Rectal smooth muscle tissue (tissue), 1 donor: ENCODE results near the gene TMEM272.

Experiments used
- H3K27ac ChIP-seq: one replicate; pipeline ENCODE4 v1.7.0; 2013; ENCODE audit warnings: low read depth, low read length, inconsistent platforms
- H3K27me3 ChIP-seq: one replicate; pipeline ENCODE4 v1.7.0; 2013; ENCODE audit warnings: low read length; ENCODE audit not compliant: control insufficient read depth, insufficient read depth
- H3K36me3 ChIP-seq: one replicate; pipeline ENCODE4 v1.7.0; 2013; ENCODE audit warnings: low read length; ENCODE audit not compliant: control insufficient read depth, insufficient read depth
- H3K4me1 ChIP-seq: one replicate; pipeline ENCODE4 v1.7.0; 2013; ENCODE audit warnings: low read length; ENCODE audit not compliant: control insufficient read depth, insufficient read depth
- H3K4me3 ChIP-seq: one replicate; pipeline ENCODE4 v1.7.0; 2013; ENCODE audit warnings: low read length
- H3K9ac ChIP-seq: one replicate; pipeline ENCODE4 v1.7.0; 2013; ENCODE audit warnings: low read length

The TMEM272 gene

DNA sequence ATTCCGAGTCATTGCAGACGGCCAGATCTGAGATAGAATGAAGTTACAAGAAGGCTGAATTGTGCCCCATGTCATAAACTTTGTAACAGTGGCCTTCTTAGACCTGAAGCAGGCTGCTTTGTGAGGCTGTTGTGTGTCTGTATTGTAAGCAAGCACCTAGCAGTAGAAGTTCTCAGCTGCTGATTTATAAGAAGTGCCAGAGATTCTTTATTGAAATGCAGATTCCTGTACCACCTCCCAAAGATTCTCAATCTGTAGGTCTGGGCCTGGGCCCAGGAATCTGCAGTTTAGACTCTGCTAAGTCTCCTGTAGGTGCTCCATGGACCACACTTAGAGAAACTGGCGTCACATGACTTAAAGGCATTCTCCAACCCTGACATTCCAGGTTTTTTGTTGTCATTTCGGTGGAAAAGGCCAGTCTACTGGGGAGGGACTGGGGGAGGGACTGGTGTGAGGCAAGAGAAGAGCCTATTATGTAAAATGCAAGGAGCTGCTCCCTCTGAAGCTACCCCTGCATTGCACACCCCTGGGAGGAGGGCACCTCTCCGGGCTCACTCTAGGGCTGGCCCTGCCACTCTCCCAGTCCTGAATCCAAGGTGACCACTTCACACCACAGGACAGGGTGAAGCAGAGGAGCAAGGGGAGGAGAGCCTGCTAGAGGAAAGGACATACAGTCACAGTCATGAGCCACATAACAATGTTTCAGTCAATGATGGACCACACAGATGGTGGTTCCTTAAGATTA lies 769 bp upstream of the TMEM272 start:
- H3K9ac ChIP-seq, result no peak overlapping the region
- no peak overlapping the region for H3K27ac ChIP-seq
- no peak overlapping the region for H3K4me3 ChIP-seq
- H3K27me3 ChIP-seq, result no peaks in the 10 kb centered on the region
- H3K4me1 ChIP-seq, result no peaks in the 10 kb centered on the region
- H3K36me3 ChIP-seq, result no peaks in the 10 kb centered on the region

DNA sequence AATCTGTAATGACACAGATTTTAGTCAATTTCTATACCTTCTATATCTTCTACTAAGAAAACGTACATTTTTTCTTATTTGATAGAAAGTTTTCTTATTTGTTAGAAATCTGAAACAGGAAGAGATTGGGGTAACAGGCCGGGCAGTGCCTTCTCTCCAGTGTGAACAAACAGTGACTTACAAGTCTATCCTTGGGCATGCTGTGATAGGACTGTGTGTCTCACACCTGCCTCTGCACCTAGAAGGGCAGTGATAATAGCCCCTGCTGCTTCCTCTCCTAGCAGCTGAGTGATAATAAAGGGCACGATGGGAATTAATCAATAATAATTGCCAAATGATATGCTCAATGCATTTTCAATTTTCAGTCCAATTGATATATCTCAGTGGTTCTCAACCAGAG lies 1.4 kb downstream of the TMEM272 start:
- no peak overlapping the region for H3K4me3 ChIP-seq
- no peaks in the 10 kb centered on the region for H3K4me1 ChIP-seq
- H3K9ac ChIP-seq, result no peak overlapping the region
- no peak overlapping the region for H3K27ac ChIP-seq
- no peaks in the 10 kb centered on the region for H3K36me3 ChIP-seq
- no peaks in the 10 kb centered on the region for H3K27me3 ChIP-seq

DNA sequence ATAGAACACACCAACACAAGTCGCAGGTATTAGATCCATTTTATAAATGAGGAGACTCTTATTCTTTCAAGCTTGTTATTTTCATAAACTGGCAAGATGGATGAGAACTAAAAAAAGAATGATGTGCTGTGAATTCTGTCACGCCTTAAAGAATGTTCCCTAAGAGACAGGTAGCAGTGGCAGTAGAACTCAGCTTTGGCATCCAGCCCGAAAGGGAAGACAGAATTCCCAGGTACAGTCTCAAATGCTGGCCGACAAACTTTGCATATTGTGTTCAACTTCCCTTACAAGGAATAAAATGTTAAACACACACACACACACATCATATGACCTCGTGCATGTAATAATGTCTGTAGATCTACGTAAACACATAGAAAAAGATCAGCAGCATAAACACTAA lies 3.2 kb downstream of the TMEM272 start:
- Histone ChIP-seq H3K36me3 (no peaks in the 10 kb centered on the region), H3K27ac (no peak overlapping the region), H3K27me3 (no peaks in the 10 kb centered on the region), H3K4me1 (no peaks in the 10 kb centered on the region), H3K4me3 (no peak overlapping the region), H3K9ac (no peak overlapping the region)

GRCh38 chr13:51840917-51841316 lies 4.1 kb downstream of the TMEM272 start:
- no peaks in the 10 kb centered on the region for H3K27me3 ChIP-seq

DNA sequence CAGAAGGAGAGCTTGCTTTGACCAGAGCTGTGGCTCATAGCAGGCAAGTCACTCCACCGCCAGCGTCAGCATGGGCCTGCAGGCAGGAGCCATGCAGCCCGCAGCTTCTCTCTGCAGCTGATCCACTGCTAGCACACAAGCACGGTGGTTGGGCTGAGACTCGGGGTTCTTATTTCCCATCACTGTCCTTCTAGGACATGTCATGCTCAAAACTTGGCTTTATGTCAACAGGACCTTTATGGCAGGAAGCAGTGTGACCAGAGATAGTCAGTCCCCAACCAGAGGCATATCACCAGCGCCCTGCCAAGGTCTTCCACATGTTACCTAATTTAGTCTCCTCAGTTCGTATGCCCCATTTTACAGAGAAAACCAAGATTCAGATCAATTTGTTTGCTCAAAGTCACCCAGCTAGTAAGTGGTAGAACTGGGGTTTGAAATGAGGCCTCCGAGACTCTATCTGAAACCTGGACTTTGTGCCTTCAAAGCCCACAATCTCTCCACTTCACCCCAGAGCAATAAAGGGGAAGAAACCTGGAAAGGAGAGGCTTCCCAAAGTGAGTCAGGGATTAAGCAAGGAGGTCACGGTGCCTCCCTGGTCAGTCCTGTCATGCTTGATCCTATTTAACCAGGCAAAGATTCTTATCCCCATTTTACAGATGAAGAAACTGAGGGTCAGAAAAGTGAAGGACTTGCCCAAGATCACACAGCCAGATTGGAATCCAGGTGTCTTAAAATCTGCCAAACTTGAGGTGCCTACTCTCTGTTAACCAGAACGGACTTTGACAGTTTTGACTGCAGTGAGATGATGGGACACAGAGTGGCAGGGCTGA lies 5.1 kb downstream of the TMEM272 start:
- Histone ChIP-seq H3K4me1 (no peaks in the 10 kb centered on the region), H3K27me3 (no peaks in the 10 kb centered on the region), H3K9ac (no peak overlapping the region), H3K36me3 (no peaks in the 10 kb centered on the region), H3K4me3 (no peak overlapping the region), H3K27ac (no peak overlapping the region)

More at GRCh38 chr13:51840917-51841316, 4.1 kb downstream of the TMEM272 start:
- no peak overlapping the region for H3K9ac ChIP-seq
- H3K4me3 ChIP-seq, result no peak overlapping the region
- H3K4me1 ChIP-seq, result no peaks in the 10 kb centered on the region
- no peaks in the 10 kb centered on the region for H3K36me3 ChIP-seq
- no peak overlapping the region for H3K27ac ChIP-seq

GRCh38 chr13:51838240-51838846 lies 6.6 kb downstream of the TMEM272 start:
- no peak overlapping the region for H3K4me3 ChIP-seq
- no peaks in the 10 kb centered on the region for H3K4me1 ChIP-seq
- no peaks in the 10 kb centered on the region for H3K27me3 ChIP-seq
- no peaks in the 10 kb centered on the region for H3K36me3 ChIP-seq
- H3K9ac ChIP-seq, result no peak overlapping the region
- H3K27ac ChIP-seq, result no peak overlapping the region

DNA sequence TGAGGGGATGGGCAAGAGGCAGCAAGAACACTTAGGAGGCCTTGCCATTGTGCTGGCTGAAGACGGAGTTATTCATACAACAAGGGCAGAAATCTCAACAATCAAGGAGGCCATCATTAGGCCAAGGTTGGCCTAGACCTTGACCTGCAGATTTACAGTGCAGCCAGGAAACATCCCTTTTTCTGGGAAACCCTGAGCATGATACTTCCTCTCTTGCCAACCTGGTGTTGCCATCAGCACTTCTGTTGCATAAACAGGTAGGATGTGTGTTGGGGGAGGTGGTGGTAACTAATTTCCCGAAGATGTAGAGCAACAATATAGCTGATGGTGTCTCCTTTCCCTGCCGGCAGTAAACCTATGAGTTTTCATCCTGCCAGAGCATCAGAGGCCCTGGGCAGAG lies 8.0 kb downstream of the TMEM272 start:
- Histone ChIP-seq H3K36me3 (no peaks in the 10 kb centered on the region), H3K9ac (no peak overlapping the region), H3K4me1 (no peaks in the 10 kb centered on the region), H3K4me3 (no peak overlapping the region), H3K27ac (no peak overlapping the region), H3K27me3 (no peaks in the 10 kb centered on the region)

- Histone ChIP-seq H3K36me3 (no peaks in the 10 kb centered on the region), H3K9ac (no peak overlapping the region), H3K27ac (no peak overlapping the region), H3K4me3 (no peak overlapping the region), H3K27me3 (no peaks in the 10 kb centered on the region), H3K4me1 (no peaks in the 10 kb centered on the region)
These were observed 10.3 kb downstream of the TMEM272 start for GRCh38 chr13:51834581-51835171.

DNA sequence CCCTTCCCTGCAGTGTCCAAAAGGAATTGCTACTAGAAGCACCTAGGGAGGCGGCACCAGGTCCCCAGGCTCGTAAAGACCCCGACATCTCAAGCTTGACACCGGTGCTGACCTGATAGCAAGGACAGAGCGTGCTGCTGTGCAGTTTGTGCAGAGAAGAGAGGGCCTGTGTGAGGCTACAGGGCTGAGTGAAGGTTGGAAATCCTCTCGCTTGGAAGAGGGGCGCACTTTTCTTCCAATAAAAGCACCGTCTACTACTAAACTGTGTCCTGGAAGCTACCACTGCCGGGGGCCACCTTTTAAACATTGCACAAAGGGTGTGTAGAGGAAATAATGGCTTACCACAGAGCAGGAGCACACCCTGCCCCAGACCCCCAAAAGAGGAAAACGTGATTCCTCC lies 11.0 kb downstream of the TMEM272 start:
- H3K27me3 ChIP-seq, result no peaks in the 10 kb centered on the region
- no peaks in the 10 kb centered on the region for H3K4me1 ChIP-seq
- no peak overlapping the region for H3K4me3 ChIP-seq
- no peak overlapping the region for H3K9ac ChIP-seq
- no peak overlapping the region for H3K27ac ChIP-seq
- H3K36me3 ChIP-seq, result no peaks in the 10 kb centered on the region

GRCh38 chr13:51832471-51833152 lies 12.4 kb downstream of the TMEM272 start:
- Histone ChIP-seq H3K9ac (no peak overlapping the region), H3K27ac (no peak overlapping the region), H3K4me1 (no peaks in the 10 kb centered on the region), H3K4me3 (no peak overlapping the region), H3K36me3 (no peaks in the 10 kb centered on the region), H3K27me3 (no peaks in the 10 kb centered on the region)

DNA sequence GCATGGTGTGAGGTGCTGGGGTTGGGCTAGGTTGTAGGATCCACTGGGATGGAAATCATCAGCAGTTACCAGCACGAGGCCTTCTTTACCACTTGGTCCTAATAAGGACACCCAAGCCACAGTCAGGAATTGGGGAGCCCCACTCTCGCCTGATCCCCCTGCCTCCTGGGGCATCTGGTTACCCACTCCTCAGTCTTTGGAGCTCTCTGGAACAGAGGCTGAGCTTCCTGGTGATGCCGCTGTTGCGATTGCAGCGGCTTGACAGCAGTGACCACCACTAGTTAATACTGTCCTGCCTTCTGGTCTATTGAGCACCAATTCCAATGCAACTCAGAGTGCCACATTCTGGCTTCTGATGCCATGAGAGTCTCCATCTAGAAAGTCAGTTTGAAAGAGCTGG lies 13.5 kb downstream of the TMEM272 start:
- H3K4me1 ChIP-seq, result peaks cover 7% of the 10 kb centered on the region
- no peak overlapping the region for H3K27ac ChIP-seq
- no peak overlapping the region for H3K9ac ChIP-seq
- no peaks in the 10 kb centered on the region for H3K36me3 ChIP-seq
- no peak overlapping the region for H3K4me3 ChIP-seq
- H3K27me3 ChIP-seq, result no peaks in the 10 kb centered on the region

DNA sequence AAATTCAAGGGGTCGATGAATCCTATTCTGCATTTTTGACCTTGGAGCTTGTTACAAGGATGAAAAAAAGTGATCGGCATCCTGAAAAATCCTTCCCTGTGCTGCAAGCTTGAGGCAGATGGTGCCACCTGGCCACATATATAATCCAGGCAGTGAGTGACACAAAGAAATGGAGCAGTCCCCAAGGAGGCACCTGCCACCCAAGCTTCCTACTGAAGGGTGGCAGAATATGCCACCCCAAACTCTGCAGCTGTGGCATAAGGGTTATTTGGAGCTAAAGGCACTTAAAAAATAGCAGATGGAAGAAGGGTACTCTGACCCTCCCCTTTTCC lies 15.4 kb downstream of the TMEM272 start:
- no peak overlapping the region for H3K27ac ChIP-seq

More for the DNA sequence above, 15.4 kb downstream of the TMEM272 start:
- Histone ChIP-seq H3K27me3 (no peaks in the 10 kb centered on the region), H3K36me3 (no peaks in the 10 kb centered on the region), H3K4me1 (peaks cover 10% of the 10 kb centered on the region), H3K9ac (no peak overlapping the region), H3K4me3 (no peak overlapping the region)
